Activated CD8-positive, alpha-beta memory T cell treated with anti-CD3 and anti-CD28 coated beads, Interleukin-2, amount 50 U/mL, for 24 hours (primary cell): ENCODE measurements around the gene PRKCE.
"Not testable (repeated sequence)": the region's sequence is repeated elsewhere in the genome, so short reads cannot be mapped to it uniquely, and the experiment has no call there.

Experiments
- DNase-seq: peaks from one replicate; pipeline ENCODE4 v3.0.0-alpha.2; 2020; ENCODE audit errors: extremely low read depth

The PRKCE gene

DNA sequence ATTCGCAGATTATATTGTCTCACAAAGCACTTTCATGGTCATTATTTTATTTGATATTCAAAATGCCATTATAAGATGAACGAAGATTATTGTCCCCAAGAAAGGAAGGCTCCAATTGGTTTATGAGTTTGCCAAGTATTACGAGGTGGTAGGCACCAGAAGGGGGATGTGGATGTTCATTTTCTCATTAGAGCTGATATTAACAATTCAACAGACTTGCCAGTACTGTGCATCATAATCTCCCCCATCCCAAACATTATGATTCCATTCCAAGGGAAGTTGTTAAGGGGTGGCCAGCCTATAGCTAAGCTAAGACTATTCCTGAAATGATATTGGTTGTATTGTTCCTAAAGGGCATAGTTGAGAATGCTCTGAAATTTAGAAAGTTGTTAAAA, 257.7 kb downstream of the PRKCE start:
- no peak for DNase-seq

DNA sequence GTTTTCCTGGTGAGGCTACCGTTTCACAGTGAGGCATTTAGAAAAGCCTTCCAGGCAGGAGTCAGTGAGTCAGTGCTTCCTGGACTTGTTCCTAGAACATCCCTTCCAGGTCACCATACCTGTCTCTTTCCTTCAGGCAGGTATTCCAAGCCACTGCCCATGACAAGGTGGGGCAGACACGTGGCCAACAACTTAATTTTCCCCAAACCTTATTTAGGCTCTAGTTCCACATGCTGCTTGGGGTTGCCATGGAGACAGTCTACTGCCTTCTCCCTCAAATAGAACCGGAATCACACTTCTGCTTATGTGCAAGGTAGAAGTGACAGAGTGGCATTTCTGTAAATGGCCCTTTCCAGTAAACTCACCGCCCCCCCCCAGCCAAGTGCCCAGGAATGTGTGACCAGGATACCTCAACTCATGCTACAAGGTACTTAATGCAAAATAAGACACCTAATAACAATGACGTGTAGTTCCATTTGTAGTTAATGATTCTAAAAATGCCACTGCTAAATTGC, 258.3 kb downstream of the PRKCE start:
- DNase-seq: no peak

DNA sequence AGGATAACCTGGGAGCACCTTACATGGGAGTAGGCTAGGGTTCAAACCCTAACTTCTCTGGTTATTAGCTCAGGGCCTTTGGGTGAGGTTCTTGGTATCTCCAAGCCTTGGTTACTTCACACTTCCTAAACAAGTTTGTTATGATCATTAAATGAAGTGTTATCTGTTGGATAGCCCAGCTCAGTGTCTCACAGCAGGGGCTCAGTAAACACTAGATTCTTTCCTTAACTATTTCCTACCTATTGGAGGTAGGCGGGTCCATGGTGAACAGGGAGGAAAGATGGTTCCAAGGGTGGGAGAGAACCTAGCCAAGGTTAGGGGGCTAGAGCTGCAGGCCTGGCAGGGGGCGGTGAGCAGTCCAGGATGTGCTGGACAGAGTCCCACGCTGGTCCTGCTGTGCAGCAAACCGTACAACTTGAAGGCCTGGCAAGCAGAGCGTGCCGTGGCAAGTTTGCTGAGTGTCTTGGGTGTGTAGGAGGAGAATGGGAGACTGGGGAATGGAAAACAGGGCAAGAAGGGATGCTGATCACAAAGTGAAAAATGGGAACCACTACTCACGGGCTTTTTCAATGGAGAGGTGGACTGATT, 259.1 kb downstream of the PRKCE start:
- no peak for DNase-seq

DNA sequence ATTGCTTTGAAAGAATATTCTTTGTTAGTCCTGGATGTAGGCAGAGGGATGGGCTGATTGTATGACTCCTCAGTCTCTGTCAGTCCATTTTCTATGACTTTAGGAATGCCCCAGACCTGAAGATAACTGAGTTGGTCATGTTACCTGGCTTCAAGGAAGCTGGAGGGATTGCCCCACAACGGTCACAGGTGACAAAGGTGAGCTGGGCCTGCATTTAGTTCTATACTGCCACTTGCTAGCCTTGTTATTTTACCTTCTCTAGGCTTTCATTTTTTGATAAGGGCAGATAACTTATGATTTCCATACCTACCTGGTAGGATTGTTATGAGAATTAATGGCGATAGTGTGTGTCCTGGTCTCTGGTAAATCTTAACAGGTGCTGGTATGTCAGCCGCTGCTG, 260.1 kb downstream of the PRKCE start:
- DNase-seq: no peak

DNA sequence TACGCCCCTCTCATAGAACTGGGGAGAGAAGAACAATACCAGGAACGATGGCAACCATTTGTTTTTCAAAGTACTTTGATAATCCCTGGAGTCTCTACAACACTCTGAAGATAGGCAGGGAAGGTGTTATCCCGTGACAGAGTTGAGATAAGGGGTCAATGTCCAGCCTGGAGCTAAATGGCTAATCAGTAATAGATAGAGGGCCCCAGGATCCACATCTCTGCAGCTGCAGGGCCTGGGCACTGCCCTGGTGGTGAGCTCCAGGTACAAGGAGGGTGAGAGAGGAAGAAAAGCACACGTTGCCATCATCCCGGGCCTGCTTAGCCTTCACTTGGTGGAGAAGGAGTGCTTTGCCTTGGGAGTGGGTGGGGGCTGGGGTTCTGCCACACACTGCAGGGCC, 260.6 kb downstream of the PRKCE start:
- DNase-seq: no peak

DNA sequence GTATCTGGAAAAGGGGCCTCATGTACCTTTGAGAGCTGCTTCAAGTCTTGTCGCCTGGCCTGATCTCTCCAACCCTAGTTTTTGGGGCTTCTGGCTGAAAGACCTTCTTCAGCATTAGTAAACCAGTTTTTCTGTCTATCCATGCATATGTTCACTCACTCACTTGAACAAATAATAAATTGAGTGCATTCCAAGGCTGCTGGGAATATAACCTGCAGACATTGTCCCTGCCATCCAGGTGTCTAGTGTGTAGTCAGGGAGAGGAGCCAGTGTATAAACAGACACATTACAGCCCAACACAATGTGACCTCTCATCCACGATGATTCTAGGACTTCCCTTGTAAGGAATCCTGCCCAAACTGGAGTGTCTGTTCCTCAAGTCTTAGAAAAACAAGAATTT, 262.1 kb downstream of the PRKCE start:
- no peak for DNase-seq

DNA sequence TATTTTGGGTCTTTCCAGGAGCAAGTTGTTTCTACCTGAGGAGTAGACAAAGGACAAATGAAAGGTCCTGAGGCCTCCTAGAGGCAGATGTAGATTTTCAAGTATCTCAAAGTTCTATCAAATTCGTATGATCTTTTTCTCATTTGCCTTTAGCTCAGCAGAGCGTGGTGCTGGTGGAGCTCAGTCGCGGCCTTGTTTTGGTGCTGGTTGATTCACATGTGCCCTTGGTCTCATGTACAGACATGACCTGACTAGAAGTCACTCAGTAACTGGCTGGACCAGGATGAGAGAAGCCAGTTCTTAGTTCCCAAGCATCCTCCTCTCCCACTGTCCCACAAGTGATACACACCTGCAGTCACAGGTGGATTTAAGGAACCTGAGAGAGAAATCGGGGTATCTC, 264.0 kb downstream of the PRKCE start:
- DNase-seq: no peak

DNA sequence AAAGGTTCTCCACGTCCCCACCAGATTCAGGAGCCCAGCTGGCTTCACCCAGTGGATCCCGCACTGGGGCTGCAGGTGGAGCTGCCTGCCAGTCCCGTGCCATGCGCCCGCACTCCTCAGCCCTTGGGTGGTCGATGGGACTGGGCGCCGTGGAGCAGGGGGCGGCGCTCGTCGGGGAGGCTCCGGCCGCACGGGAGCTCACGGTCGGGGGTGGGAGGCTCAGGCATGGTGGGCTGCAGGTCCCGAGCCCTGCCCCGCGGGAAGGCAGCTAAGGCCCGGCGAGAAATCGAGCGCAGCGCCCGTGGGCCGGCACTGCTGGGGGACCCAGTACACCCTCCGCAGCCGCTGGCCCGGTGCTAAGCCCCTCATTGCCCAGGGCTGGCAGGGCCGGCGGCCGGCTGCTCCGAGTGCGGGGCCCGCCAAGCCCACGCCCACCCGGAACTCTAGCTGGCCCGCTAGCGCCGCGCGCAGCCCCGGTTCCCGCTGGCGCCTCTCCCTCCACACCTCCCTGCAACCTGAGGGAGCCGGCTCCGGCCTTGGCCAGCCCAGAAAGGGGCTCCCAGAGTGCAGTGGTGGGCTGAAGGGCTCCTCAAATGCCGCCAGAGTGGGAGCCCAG, 266.2 kb downstream of the PRKCE start:
- not testable (repeated sequence) for DNase-seq

DNA sequence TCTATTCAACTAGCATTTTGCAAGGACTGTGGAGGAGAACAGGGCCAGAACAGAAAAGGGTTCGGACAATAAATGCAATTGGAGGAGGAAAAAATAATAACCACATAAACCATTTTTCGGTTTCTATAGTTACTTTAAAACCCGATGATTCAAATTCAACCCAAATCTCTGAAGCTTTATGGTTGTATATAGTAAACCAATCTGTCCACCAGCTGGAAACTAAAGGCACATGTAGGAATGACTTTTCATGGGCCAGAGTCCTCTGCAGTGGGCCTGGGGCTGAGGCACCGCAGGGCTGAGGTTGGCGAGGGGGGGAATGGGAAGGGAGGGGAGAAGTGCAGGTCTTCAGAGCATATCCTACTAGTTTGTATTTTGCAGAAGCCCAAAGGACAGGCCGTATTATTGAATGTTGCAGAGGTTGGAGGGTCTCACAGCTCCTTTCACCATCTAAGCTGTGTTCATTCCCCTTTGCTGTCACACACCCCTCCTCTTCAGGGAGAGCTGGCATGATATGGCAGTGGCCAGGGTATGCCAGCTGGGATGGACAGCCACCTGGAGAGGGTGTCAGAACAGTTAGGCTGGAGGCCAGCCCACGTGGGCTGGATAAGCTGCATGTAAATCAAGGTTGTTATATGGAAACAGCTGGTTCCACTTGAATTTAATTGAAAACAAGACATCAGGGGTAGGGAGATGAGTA, 267.1 kb downstream of the PRKCE start:
- no peak for DNase-seq

DNA sequence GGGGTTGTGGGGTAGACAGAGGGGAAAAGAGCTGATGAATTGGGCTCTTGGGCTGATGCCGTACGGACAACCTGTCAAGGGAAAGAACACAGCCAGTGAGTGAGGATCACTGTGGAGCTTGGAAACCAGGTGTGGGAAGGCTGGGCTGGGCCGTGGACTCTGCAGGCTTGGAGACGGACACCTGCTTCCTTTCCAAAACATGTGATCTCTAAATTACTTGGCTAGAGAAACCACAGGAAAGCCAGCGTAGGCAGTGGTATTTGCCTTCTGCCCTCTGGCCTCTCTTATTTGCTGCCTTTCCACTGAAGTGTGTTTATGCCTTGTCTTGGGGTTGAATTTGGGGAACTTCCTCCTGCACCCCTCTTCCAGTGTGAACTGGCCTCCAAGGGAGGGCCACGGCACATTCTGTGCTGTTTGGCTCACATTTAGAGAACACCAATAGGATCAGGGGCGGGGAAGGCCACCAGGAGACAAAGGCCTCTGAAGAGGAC, 267.7 kb downstream of the PRKCE start:
- no peak for DNase-seq

DNA sequence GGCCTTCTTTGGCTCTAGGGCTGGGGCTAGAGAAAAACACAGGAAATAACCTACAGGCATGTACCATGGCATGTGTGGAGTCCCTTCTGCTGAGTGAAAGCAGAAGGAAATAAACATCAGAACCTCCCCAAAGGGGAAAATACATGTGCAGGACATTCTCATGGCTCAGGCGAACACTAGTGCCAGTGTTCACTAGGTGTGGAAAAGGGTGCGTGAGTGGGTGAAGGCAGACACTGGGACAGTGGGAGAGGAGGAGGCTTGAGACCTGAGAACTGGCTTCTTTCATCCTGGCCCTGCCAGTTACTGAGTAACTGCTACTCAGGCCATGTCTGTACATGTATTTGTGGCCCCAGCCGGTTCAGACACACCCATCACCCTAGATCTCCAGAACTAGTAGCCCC, 268.2 kb downstream of the PRKCE start:
- no peak for DNase-seq

DNA sequence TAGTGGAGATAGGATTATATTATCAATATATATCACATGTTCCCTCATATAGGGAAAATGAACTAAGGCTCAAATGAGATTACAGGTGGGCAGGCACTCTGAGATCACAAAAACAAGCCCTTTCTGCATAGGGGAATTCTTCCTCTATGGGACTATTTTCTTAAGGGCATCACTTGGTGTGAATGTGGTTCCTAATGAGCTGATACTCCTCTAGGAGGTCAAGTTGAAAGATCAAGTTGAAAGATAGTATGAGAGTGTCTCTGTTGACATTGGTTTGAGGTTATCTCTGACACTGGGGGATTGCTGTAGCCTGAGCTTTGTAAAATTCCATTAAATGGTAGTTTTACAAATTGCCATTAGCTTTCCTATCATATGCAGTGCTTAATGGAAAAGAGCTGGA, 270.4 kb downstream of the PRKCE start:
- no peak for DNase-seq

DNA sequence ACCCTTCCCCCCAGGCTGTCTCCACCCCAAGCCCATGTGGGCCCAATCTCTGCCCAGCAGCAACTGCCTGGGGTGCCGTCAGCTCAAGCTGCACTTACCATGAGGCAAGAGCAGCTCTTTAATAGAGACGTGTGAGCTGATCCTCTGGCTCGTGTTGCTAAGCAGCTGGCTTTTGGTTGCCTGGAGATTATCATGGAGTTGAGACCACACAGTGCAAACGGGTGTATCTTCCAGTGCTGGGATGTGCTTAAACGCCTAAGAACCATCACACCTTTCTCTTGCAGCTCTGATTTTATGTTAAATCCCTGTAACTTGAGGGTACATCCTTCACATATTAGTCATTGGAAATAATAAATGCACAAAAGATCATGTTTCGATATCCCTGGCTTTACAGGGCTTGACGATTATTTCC, 271.1 kb downstream of the PRKCE start:
- no peak for DNase-seq

DNA sequence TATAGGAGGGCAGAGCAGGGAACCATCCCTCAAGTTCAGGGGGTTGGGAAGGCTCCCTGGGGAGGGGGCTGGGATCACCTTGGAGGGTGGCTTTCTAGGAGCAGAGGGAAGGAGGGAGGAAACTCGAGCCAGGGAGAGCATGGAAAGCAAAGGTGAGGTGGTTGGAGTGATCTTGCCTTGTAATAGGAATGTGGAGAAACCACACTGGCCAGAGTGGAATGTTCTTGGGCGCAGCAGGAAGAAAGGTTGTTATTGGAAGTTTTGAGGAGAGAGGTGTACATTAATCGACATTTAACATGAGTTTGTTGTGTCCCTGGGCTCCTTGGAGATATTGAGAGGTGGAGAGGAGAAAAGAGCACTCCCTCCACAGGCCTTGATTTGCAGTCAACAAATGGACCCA, 272.2 kb downstream of the PRKCE start:
- no peak for DNase-seq

DNA sequence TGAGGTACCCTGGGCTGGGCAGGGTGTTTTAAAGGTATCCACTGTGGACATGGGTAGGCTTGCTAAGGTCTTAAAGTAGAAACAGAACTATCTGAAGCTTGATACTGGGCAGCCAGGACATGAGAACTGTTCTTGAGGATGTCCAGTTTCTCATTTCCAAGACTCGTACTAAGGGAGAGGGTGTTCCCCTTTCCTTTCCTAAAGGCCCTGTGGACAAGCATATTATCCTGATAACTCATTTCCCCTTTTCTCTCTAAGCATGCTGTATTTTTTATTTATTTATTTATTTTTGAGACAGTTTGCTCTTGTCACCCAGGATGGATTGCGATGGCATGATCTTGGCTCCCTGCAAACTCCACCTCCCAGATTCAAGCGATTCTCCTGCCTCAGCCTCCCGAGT, 273.6 kb downstream of the PRKCE start:
- no peak for DNase-seq

DNA sequence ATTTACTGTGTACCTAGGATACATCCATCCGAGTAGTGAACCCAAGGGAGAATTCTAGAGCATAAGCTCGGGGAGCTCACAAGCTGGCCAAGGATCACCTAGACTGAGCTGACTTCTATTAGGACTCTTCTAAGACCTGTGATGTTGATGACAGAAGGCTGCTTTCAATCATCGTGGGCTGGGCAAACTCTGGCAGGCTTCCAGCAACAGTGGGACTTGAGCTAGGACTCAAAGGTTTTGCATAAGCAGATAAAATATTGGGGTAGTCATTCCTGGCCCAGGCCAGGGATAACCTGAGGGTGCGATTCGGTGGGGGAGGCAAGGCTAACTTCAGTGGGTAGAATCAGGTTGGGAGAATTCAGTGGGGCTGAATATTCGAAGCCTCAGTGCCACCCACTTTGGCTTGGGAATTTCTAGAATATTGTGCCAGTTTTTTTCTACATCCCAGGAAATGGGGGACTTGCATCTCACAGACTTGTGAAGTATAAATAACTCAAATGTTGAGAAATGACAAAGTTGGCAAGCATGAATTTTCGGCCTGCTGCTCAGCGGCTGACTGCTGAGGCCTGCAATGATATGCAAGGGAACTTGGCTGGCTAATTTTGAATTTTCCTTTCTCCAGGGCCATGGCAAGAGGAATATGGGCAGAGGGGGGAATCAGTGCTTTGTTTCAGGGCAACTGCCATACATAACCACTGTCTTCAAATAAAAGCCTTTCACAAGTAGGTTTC, 274.3 kb downstream of the PRKCE start:
- DNase-seq: no peak

DNA sequence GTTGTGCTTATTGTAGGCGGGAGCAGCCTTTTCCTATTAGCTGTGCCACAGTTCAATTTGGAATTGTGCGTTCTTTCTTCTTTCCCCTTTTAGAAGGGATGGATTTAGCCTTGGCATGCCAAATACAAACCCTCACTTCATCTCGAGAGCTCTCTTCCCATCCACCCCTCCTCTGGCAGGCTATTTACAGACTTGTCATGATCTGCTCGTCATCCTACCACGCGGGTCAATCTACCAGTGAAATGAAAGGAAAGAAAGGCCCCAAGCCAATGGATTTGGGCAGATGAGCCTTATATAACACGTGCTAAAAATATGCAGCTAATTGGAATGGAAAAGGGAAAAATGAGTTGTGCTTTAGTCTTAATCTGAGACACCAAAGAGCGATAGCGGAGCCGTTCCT, 277.5 kb downstream of the PRKCE start:
- no peak for DNase-seq

DNA sequence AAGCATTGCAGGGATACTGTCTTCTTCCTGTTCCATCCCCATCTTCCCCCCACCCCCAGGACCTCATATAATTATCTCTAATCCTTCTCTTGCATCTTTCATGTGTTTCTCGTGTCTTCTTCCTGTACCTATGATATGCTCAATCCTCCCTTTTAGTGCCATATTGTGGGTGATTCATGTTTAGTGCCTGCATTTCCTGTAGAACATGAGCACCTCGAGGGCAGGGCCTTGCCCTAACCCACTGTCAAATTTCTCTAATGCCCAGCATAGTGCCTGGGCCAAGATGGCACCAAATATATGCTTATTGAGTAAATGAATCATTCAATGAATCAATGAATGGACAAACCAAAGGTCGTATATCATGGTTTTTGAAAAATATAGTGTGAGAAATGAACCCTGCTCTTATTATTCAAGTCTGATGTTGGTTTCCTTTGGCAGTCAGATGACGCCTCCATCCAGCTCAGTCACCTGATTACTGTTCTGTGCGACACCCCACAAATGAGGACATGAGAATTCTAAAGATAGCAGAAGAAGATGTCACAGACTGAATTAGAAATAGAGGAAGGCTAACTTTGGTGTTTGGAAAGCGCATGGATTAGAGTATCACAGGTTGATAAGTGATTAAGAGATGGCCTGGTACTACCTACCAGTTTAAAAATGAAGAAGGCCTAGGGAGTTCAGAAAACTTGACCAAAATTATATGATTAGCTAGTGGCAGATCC, 278.4 kb downstream of the PRKCE start:
- no peak for DNase-seq

DNA sequence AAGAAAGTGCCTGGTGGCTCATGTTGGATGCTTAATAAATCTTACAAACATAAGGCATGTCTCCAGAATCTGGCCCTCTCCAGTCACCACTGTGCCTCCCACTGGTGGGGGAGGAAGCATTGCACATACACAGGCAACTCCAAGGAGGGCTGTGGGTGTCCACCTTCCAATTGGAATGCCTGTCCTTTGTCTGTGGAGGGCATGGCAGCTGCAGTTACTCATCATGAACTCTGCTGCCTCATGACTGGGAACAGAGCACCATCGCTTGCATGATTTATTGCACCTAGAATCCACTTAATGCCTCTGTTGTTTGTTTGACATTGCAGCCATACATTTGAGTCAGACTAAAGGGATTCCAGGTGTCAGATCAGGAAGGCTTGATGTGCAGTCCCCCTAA, 278.9 kb downstream of the PRKCE start:
- no peak for DNase-seq

DNA sequence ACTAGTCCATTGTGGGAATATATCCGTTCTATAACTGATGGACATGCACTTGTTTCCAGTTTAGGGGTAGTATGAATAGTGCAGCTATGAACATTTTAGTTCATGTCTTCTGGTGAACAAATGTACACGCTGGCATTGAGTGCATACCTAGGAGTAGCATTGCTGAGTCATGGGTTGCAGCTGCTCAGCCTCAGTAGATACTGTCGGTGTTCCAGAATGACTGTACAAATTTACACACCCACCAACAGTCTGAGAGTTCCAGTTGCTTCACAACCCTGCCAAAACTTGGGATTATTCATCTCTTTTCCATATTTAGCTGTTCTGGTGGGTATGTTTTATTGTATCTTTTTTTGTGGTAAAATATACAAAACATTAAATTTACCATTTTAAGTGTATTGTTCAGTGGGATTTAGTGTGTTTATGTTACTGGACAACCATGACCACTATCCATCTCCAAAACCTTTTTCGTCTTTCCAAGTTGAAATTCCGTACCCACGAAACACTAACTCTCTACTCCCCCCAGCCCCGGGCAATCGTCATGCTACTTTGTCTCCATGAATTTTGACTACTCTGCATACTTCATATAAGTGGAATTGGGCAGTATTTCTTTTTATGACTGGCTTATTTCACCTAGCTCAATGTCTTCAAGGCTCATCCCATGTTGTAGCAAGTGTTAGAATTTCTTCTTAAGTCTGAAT, 281.0 kb downstream of the PRKCE start:
- no peak for DNase-seq
